Osteocyte (in vitro differentiated cells): ENCODE results near the gene TTYH2. TPM values are rescaled to one million over a fixed set of nuclear protein-coding genes. Genes with fewer than 3 reads are reported as not detected.

Experiments used
- DNase-seq: peaks from one replicate; pipeline ENCODE4 v3.0.0; 2021; ENCODE audit warnings: mixed read lengths; ENCODE audit not compliant: unreplicated experiment; ENCODE audit errors: extremely low spot score
- H3K27ac Mint-ChIP-seq: one replicate; pipeline ENCODE4 v1.8.0; 2021; ENCODE audit warnings: mild to moderate bottlenecking, mixed read lengths; ENCODE audit not compliant: unreplicated experiment
- H3K27me3 Mint-ChIP-seq: one replicate; pipeline ENCODE4 v1.8.0; 2021; ENCODE audit warnings: mixed read lengths; ENCODE audit not compliant: unreplicated experiment
- H3K36me3 Mint-ChIP-seq: one replicate; pipeline ENCODE4 v1.8.0; 2021; ENCODE audit warnings: mixed read lengths; ENCODE audit not compliant: unreplicated experiment
- H3K4me1 Mint-ChIP-seq: one replicate; pipeline ENCODE4 v1.8.0; 2021; ENCODE audit warnings: mixed read lengths; ENCODE audit not compliant: unreplicated experiment
- H3K4me3 Mint-ChIP-seq: one replicate; pipeline ENCODE4 v1.8.0; 2021; ENCODE audit warnings: mild to moderate bottlenecking, moderate library complexity, mixed read lengths; ENCODE audit not compliant: unreplicated experiment
- H3K9me3 Mint-ChIP-seq: one replicate; pipeline ENCODE4 v1.8.0; 2021; ENCODE audit warnings: mixed read lengths; ENCODE audit not compliant: unreplicated experiment
- CTCF ChIP-seq: fragments of 200-600 bp; sonication (generic); IDR thresholded peaks from 2 replicates; pipeline ENCODE4 v1.5.0; 2021; ENCODE audit warnings: antibody characterized with exemption, mild to moderate bottlenecking, moderate library complexity
- total RNA-seq: library from RNA; stranded (reverse); gene quantifications from 2 replicates; pipeline ENCODE4 v1.2.1, GENCODE V29; 2021

TTYH2 gene
- total RNA-seq, 1 donor from 2014 or later: 1.8 TPM

DNA sequence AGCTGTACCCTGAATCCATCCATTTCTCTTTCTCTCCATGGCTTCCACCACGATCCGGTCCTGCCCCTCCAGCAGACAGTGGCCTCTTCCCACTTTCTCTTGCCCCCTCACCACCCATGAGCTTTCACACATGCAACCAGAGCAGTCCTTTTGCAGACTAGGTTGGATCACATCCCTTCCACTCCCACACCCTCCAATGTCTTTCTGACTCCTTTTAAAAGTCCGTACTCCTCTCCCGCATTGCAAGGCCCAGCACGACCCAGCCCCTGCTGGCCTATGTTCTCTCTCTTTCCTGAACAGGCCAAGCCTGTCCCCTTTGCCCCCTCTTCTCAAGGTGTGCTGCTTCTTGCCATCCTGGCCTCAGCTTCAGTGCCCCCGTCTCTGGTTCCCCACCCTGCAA, 38.2 kb downstream of the TTYH2 start:
- H3K4me1 Mint-ChIP-seq: no peaks in the 10 kb centered on the region
- no peak for TF ChIP-seq CTCF

DNA sequence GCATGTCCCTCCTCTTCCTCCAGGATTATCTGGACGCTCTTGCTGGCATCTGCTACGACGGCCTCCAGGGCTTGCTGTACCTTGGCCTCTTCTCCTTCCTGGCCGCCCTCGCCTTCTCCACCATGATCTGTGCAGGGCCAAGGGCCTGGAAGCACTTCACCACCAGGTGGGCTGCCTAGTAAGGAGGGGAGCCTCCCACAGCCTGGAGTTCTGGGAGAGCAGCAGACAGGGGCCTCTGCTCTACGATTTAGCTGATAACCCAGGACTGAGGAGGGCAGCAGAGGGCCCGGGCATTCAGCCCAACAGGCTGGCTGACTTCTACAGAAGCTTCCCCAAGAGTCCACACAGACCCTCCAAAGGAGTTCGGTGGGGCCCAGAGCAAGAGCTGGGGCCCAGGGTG, 38.8 kb downstream of the TTYH2 start:
- Mint-ChIP-seq H3K4me3 (no peak overlapping the region), H3K27ac (no peak overlapping the region)
- no peak for TF ChIP-seq CTCF

More for the DNA sequence above, 38.2 kb downstream of the TTYH2 start:
- Mint-ChIP-seq H3K4me3 (no peak overlapping the region), H3K36me3 (no peaks in the 10 kb centered on the region), H3K27ac (no peak overlapping the region), H3K27me3 (no peaks in the 10 kb centered on the region), H3K9me3 (no peaks in the 10 kb centered on the region)
- no peak for DNase-seq

GRCh38 chr17:74253036-74253435, 39.7 kb downstream of the TTYH2 start:
- DNase-seq: no peak
- no peak overlapping the region for H3K4me3 Mint-ChIP-seq

More for the DNA sequence above, 38.8 kb downstream of the TTYH2 start:
- H3K27me3 Mint-ChIP-seq: no peaks in the 10 kb centered on the region
- no peak for DNase-seq
- H3K9me3 Mint-ChIP-seq: no peaks in the 10 kb centered on the region
- H3K4me1 Mint-ChIP-seq: no peaks in the 10 kb centered on the region
- no peaks in the 10 kb centered on the region for H3K36me3 Mint-ChIP-seq

DNA sequence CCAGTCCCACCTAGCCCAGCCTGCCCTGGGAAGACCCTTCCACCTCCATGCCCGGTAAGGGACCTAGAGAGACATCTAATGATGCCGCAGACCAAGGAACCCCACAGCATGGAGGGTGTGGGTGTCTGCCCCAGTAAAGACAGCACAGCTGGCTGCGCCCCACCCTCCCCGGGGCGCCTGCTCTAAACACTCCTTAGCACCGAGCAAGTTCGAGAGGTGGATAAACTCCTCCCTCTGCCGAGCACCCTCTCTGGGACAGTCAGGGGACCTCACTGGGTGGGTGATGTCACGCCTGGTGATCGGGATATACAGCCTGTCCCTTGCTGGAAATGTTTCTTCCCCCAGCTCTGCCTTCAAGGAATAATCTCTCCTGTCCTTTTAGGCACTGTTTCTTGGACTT, 43.9 kb downstream of the TTYH2 start:
- TF ChIP-seq CTCF: no peak

More at GRCh38 chr17:74253036-74253435, 39.7 kb downstream of the TTYH2 start:
- no peaks in the 10 kb centered on the region for H3K9me3 Mint-ChIP-seq
- TF ChIP-seq CTCF: no peak
- no peaks in the 10 kb centered on the region for H3K27me3 Mint-ChIP-seq
- H3K36me3 Mint-ChIP-seq: no peaks in the 10 kb centered on the region
- H3K4me1 Mint-ChIP-seq: no peaks in the 10 kb centered on the region
- H3K27ac Mint-ChIP-seq: no peak overlapping the region

DNA sequence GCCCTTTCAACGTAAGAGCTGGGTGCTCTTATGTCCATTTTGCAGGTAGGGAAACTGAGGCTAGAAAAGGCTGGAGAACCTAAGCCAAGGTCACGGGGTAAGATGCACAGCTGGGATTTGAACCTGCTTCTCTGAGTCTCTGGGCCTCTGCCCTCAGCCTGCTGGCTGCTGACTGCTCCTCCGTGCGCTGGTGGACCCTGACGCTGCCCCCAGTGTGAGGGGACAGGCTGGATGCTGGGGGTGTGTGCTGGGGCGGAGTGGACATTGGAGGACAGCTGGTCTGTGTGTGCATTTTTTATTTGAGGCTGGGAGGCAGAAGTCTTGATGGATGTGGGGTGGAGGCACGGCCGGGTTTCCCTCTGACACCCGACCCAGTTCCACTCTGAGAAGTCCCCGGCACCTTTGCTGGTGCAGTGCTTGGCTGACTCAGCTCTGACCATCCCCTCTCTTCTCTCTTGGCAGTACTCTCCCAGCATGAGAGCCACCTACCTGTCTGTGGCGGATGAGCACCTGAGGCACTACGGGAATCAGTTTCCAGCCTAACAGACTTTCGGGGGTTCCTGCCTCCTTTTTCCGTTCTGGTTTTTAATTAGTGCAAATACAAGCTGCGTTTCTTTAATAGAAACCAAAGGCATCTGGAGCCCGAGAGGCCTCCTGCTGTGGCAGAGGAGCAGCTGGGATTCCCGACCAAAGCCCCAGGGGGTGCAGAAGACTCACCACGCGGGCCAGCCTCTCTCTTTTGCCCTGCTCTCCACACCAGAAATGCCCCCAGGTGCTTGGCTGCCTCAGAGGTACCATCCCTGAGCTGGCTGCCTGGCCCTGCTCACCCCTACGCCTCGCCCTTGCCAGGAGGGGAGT, 46.5 kb downstream of the TTYH2 start:
- H3K4me3 Mint-ChIP-seq: no peak overlapping the region
- H3K4me1 Mint-ChIP-seq: no peaks in the 10 kb centered on the region
- H3K27me3 Mint-ChIP-seq: peaks cover 20% of the 10 kb centered on the region
- DNase-seq: no peak
- TF ChIP-seq CTCF: no peak
- no peaks in the 10 kb centered on the region for H3K36me3 Mint-ChIP-seq
- H3K27ac Mint-ChIP-seq: no peak overlapping the region
- H3K9me3 Mint-ChIP-seq: no peaks in the 10 kb centered on the region

More for the DNA sequence above, 43.9 kb downstream of the TTYH2 start:
- H3K4me1 Mint-ChIP-seq: no peaks in the 10 kb centered on the region
- DNase-seq: no peak
- no peaks in the 10 kb centered on the region for H3K9me3 Mint-ChIP-seq
- no peak overlapping the region for H3K4me3 Mint-ChIP-seq
- no peaks in the 10 kb centered on the region for H3K36me3 Mint-ChIP-seq
- H3K27me3 Mint-ChIP-seq: peaks cover 20% of the 10 kb centered on the region
- H3K27ac Mint-ChIP-seq: no peak overlapping the region
